Neuronal stem cell (in vitro differentiated cells): ENCODE measurements around the gene TOMT.

Experiments
- DNase-seq: peaks from one replicate; pipeline ENCODE4 v3.0.0-alpha.2; 2013; ENCODE audit warnings: low spot score
- H2AFZ ChIP-seq: one replicate; pipeline ENCODE4 v1.6.1; 2013; ENCODE audit warnings: mild to moderate bottlenecking, low read length, inconsistent platforms
- H2AK5ac ChIP-seq: 2 replicates; pipeline ENCODE4 v1.6.1; 2013; ENCODE audit warnings: low read depth, mild to moderate bottlenecking, inconsistent platforms, low read length, moderate library complexity, mixed read lengths
- H2BK120ac ChIP-seq: 2 replicates; pipeline ENCODE4 v1.6.1; 2013; ENCODE audit warnings: low read depth, mild to moderate bottlenecking, inconsistent platforms, low read length, moderate library complexity, mixed read lengths
- H2BK12ac ChIP-seq: one replicate; pipeline ENCODE4 v1.6.1; 2013; ENCODE audit warnings: low read length, inconsistent platforms
- H2BK15ac ChIP-seq: 2 replicates; pipeline ENCODE4 v1.6.1; 2013; ENCODE audit warnings: mild to moderate bottlenecking, low read length, inconsistent platforms, mixed read lengths
- H2BK5ac ChIP-seq: one replicate; pipeline ENCODE4 v1.6.1; 2013; ENCODE audit warnings: inconsistent platforms, mild to moderate bottlenecking, low read length, moderate library complexity
- H3K14ac ChIP-seq: one replicate; pipeline ENCODE4 v1.6.1; 2013; ENCODE audit warnings: low read length, inconsistent platforms
- H3K18ac ChIP-seq: 2 replicates; pipeline ENCODE4 v1.6.1; 2013; ENCODE audit warnings: low read length, inconsistent platforms
- H3K23ac ChIP-seq: 2 replicates; pipeline ENCODE4 v1.6.1; 2013; ENCODE audit warnings: low read depth, mild to moderate bottlenecking, mixed read lengths, low read length, inconsistent platforms; ENCODE audit not compliant: poor library complexity
- H3K27ac ChIP-seq: replicated peaks from 3 replicates; pipeline ENCODE4 v1.5.1; 2013; ENCODE audit warnings: low read length, inconsistent platforms
- H3K27me3 ChIP-seq, 3 experiments: 2 replicates each; pipeline ENCODE4 v1.6.1; 2013; ENCODE audit warnings: low read length in 3 of 3, mild to moderate bottlenecking in 2 of 3, inconsistent platforms in 1 of 3, low read depth in 1 of 3, mixed read lengths in 1 of 3, moderate library complexity in 1 of 3; ENCODE audit not compliant: control insufficient read depth in 3 of 3, insufficient read depth in 3 of 3
- H3K36me3 ChIP-seq, 2 donors: replicated peaks in 1 of 2; 2 replicates each; pipeline ENCODE4 v1.6.1; 2013; ENCODE audit warnings: low read length in 2 of 2; ENCODE audit not compliant: control insufficient read depth in 2 of 2, insufficient read depth in 2 of 2
- H3K4ac ChIP-seq: 2 replicates; pipeline ENCODE4 v1.6.1; 2013; ENCODE audit warnings: inconsistent platforms, mild to moderate bottlenecking, low read length, moderate library complexity
- H3K4me1 ChIP-seq, 2 donors: 1 replicate in 1 of 2; 2 replicates in 1 of 2; pipeline ENCODE4 v1.6.1; 2013; ENCODE audit warnings: low read length in 2 of 2, low read depth in 1 of 2; ENCODE audit not compliant: control insufficient read depth in 2 of 2, insufficient read depth in 1 of 2
- H3K4me2 ChIP-seq: one replicate; pipeline ENCODE4 v1.6.1; 2013; ENCODE audit warnings: mild to moderate bottlenecking, low read length, inconsistent platforms; ENCODE audit not compliant: insufficient read depth, poor library complexity, severe bottlenecking
- H3K4me3 ChIP-seq, 2 donors: 2 replicates each; pipeline ENCODE4 v1.5.1; 2013; ENCODE audit warnings: low read length in 2 of 2, mild to moderate bottlenecking in 2 of 2, inconsistent platforms in 1 of 2, moderate library complexity in 1 of 2
- H3K79me1 ChIP-seq: one replicate; pipeline ENCODE4 v1.6.1; 2013; ENCODE audit warnings: low read depth, mild to moderate bottlenecking, inconsistent platforms, low read length, moderate library complexity
- H3K9ac ChIP-seq: one replicate; pipeline ENCODE4 v1.6.1; 2013; ENCODE audit warnings: mild to moderate bottlenecking, low read depth, low read length, inconsistent platforms; ENCODE audit not compliant: poor library complexity
- H3K9me3 ChIP-seq, 2 donors: replicated peaks in 1 of 2; 2 replicates each; pipeline versions ENCODE3 to v1.6.1; 2013; ENCODE audit warnings: low read length in 2 of 2, mild to moderate bottlenecking in 2 of 2, inconsistent platforms in 1 of 2, low read depth in 1 of 2, mixed read lengths in 1 of 2, moderate library complexity in 1 of 2; ENCODE audit not compliant: control insufficient read depth in 2 of 2, insufficient read depth in 1 of 2
- H4K8ac ChIP-seq: one replicate; pipeline ENCODE4 v1.6.1; 2013; ENCODE audit warnings: low read depth, mild to moderate bottlenecking, inconsistent platforms, low read length, moderate library complexity
- H4K91ac ChIP-seq: one replicate; pipeline ENCODE4 v1.6.1; 2013; ENCODE audit warnings: low read length, low read depth, mild to moderate bottlenecking, inconsistent platforms; ENCODE audit not compliant: poor library complexity
- WGBS, 2 donors: extraction: QIAGEN DNeasy Blood & Tissue Kit; methylation state at CpG; one replicate each; pipeline ENCODE4 v1.1.7; 2013; ENCODE audit warnings: missing lambda C conversion rate in 2 of 2, mixed read lengths in 1 of 2; ENCODE audit not compliant: insufficient read length in 2 of 2, insufficient replicate concordance in 1 of 2; ENCODE audit errors: extremely low coverage in 2 of 2; 5-methylcytosine and 5-hydroxymethylcytosine counted together

The TOMT gene

DNA sequence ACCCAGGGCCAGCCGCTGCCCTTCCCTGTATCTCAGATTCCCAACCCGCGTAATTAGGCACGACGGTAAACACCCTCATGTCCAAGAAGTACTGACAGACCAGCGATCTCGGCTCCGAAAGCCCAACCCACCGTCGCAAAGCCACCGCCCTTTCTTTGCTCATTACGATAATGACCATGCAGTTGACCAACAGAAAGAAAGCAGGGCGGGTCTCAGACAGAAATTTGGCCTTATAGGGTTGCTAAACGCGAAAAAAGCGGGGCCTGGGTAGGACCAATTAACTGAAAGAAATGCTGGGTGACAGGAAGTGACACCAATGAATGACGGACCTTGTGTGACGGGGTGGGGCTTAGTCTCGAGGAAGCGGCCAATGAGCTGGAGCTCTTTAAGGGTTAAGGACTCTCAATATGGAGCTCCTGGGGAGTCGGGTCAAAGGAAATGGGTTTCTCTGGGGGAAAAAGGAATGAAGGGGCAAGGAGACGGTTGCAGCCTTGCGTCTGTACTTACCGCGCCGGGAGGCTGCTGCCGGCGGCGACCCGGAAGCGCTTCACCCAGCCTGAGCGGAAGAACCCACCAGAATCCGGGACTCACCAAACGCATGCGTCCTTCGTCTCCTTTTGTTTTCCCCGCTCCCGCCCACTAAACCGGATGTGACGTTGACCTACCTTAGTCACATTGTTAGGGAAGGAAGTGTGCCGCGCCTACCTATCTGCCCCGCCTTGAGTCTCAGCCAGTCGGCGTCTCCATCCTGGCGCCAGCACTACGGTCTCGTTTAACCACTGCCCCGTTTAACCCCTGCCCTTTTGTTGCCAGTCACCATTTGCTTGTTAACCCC is 6.6 kb downstream of the TOMT start, which contains the start of gene ANAPC15:
Gene ANAPC15, minus strand, starts transcription at position 553 of the 835 bp plus-strand sequence. CDS start 1,419 bp downstream, outside the sequence.
- peak within 1 kb of the TSS; percentile 43 for H4K8ac ChIP-seq
- H3K36me3 ChIP-seq: peaks cover 5 to 20% of the 10 kb centered on the region in 2 donors
- H2AFZ ChIP-seq: peak within 1 kb of the TSS; percentile 87
- peak within 1 kb of the TSS; percentile 73 for H3K9ac ChIP-seq
- peak within 1 kb of the TSS; percentile 57 to 90 for H3K4me3 ChIP-seq
- no peaks in the 10 kb centered on the region for H3K27me3 ChIP-seq
- H3K27ac ChIP-seq: peak within 1 kb of the TSS; percentile 94
- peak within 1 kb of the TSS; percentile 77 for H3K4me2 ChIP-seq
- H3K23ac ChIP-seq: peak within 1 kb of the TSS; percentile 77
- WGBS, 2 donors: no CpG with 5 or more reads among the region's 49 CpGs
- H2BK15ac ChIP-seq: no peak within 1 kb of the TSS
- no peaks in the 10 kb centered on the region for H3K9me3 ChIP-seq
- no peak within 1 kb of the TSS for H2BK12ac ChIP-seq
- no peak within 1 kb of the TSS for H3K14ac ChIP-seq
- H3K4me1 ChIP-seq: peaks cover 0 to 6% of the 10 kb centered on the region in 2 donors
- H3K4ac ChIP-seq: no peak within 1 kb of the TSS
- DNase-seq: peak; percentile 98
- H4K91ac ChIP-seq: no peak within 1 kb of the TSS
- no peak within 1 kb of the TSS for H2BK120ac ChIP-seq
- H3K18ac ChIP-seq: peak within 1 kb of the TSS; percentile 93
- H3K79me1 ChIP-seq: peaks cover 2% of the 10 kb centered on the region
- peak within 1 kb of the TSS; percentile 87 for H2BK5ac ChIP-seq
- no peak within 1 kb of the TSS for H2AK5ac ChIP-seq

DNA sequence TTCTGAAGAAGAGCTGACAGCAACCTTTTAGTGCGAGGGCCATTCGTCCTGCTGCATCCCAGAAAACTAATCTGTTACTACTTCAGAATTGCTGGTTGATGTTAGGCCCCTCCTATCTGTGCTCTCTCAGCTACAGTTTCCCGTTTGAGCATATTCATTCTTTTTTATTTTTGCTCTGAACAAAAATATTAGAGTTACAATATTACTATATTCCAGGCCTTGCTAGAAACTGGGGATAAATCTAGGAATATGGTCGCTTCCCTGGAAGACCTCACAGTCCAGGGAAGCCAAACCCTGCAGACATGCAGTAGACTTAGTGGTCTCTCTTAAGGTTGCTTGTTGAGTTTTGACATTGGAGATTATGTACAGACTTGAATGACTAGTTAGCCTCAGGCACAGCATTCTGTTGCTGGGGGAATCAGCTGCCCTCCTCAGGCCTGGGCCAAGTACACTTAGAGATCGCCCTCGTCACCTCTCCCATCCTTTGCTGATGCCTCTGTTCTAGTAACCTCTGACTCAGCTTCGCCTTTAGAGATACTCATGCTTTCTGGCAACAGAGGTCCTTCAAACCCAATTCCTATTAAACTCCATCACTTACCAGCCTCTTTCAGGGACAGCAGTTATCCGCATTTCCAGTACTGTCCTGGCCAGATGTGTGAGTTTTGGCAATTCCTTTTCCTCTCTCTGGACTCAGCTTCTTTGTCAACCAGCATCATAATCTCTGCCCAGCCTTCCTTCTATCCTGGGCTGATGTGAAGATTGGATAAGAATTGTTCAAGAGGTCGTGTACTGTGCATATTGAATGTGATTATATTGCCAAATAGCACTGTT is 7.5 kb downstream of the TOMT start:
- Histone ChIP-seq H3K18ac (peak overlapping the region; percentile 89), H2BK15ac (no peak overlapping the region), H4K8ac (peak overlapping the region; percentile 43), H2BK12ac (no peak overlapping the region), H3K4me3 (peak overlapping the region; percentile 57 to 72), H3K4me2 (peak overlapping the region; percentile 71), H3K27me3 (no peaks in the 10 kb centered on the region), H3K27ac (peak overlapping the region; percentile 67), H2BK120ac (no peak overlapping the region), H3K4me1 (peaks cover 0 to 6% of the 10 kb centered on the region in 2 donors), H3K14ac (no peak overlapping the region), H4K91ac (no peak overlapping the region), H3K4ac (no peak overlapping the region), H3K9ac (no peak overlapping the region), H3K23ac (peak overlapping the region; percentile 77), H3K36me3 (peaks cover 4 to 18% of the 10 kb centered on the region in 2 donors), H2BK5ac (no peak overlapping the region), H3K9me3 (no peaks in the 10 kb centered on the region), H2AK5ac (no peak overlapping the region), H2AFZ (peak overlapping the region; percentile 87), H3K79me1 (peaks cover 2% of the 10 kb centered on the region)
- no CpG with 5 or more reads among the region's 9 CpGs for WGBS, 2 donors
- no peak for DNase-seq

DNA sequence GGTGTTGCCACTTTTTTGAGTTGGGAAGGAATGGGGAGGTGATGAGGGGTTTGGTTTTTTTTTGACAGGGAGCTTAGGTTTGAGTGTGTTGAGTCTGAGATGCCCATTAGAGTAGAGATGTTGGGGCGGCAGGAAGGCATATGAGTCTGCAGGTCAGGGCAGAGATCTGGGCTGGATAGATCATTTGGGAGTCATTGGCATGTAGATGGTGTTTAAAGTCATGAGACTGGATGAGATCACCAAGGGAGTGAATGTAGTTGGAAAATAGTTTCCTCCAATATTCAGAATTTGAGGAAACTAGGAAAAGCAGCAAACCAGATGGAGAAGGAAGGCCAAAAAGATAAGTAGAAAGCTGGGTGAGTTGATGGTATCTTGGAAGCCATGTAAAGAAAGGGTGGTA is 8.8 kb downstream of the TOMT start:
- DNase-seq: no peak
- no peak overlapping the region for H2BK120ac ChIP-seq

More for the DNA sequence above, 8.8 kb downstream of the TOMT start:
- Histone ChIP-seq H3K18ac (no peak overlapping the region), H2BK15ac (no peak overlapping the region), H3K4me3 (no peak overlapping the region), H3K14ac (no peak overlapping the region), H2BK12ac (no peak overlapping the region), H3K4ac (no peak overlapping the region), H3K4me2 (no peak overlapping the region), H3K9me3 (no peaks in the 10 kb centered on the region), H4K8ac (no peak overlapping the region), H3K9ac (no peak overlapping the region), H3K36me3 (peaks cover 4 to 10% of the 10 kb centered on the region in 2 donors), H3K79me1 (peaks cover 2% of the 10 kb centered on the region), H3K27me3 (no peaks in the 10 kb centered on the region), H3K4me1 (peaks cover 0 to 6% of the 10 kb centered on the region in 2 donors), H3K27ac (no peak overlapping the region), H4K91ac (no peak overlapping the region), H3K23ac (no peak overlapping the region), H2BK5ac (no peak overlapping the region), H2AFZ (no peak overlapping the region), H2AK5ac (no peak overlapping the region)
- WGBS, 2 donors: no CpG with 5 or more reads among the region's 1 CpG
